Endothelial cell of umbilical vein (primary cell): ENCODE measurements around the gene DMRT3.

ENCODE experiments used
- CTCF ChIP-seq, 2 donors: IDR thresholded peaks; 1 replicate in 1 of 2; 2 replicates in 1 of 2; pipeline ENCODE4 v1.5.1; 2011; ENCODE audit warnings: low read length in 2 of 2, mild to moderate bottlenecking in 2 of 2, moderate library complexity in 2 of 2, control low read depth in 1 of 2, inconsistent platforms in 1 of 2, low read depth in 1 of 2; ENCODE audit not compliant: insufficient read depth in 1 of 2; ENCODE audit errors: extremely low read depth in 1 of 2
- EZH2 ChIP-seq: IDR thresholded peaks from 2 replicates; pipeline ENCODE4 v1.6.1; 2012; ENCODE audit warnings: borderline replicate concordance, low read depth, mild to moderate bottlenecking, moderate library complexity, low read length, inconsistent platforms; ENCODE audit not compliant: severe bottlenecking
- FOS ChIP-seq: IDR thresholded peaks from 2 replicates; pipeline ENCODE4 v1.6.1; 2011; ENCODE audit warnings: mild to moderate bottlenecking, low read length, moderate library complexity, borderline replicate concordance; ENCODE audit not compliant: insufficient read depth
- GATA2 ChIP-seq: IDR thresholded peaks from 2 replicates; pipeline ENCODE4 v1.7.0; 2011; ENCODE audit warnings: low read depth, mild to moderate bottlenecking, moderate library complexity, mixed read lengths, low read length; ENCODE audit not compliant: insufficient read length, insufficient read depth
- MAX ChIP-seq: IDR thresholded peaks from 2 replicates; pipeline ENCODE4 v1.6.1; 2011; ENCODE audit not compliant: insufficient read depth, insufficient read length
- POLR2A ChIP-seq: IDR thresholded peaks from 2 replicates; pipeline ENCODE4 v1.6.1; 2012; ENCODE audit warnings: low read depth, mild to moderate bottlenecking, control low read depth, low read length
- POLR2AphosphoS5 ChIP-seq: IDR thresholded peaks from 2 replicates; pipeline ENCODE4 v1.6.1; 2012; ENCODE audit warnings: low read depth, mild to moderate bottlenecking, control low read depth, low read length, moderate library complexity; ENCODE audit not compliant: insufficient read depth

- TF ChIP-seq CTCF (IDR thresholded peaks at IDR 0.05; ENCODE audit: extremely low read depth in 1 of 2, insufficient read depth in 1 of 2, low read depth in 1 of 2, low read length in 2 of 2) (no peak), EZH2 (no peak), POLR2A (no peak), FOS (no peak), GATA2 (no peak), MAX (no peak), POLR2AphosphoS5 (no peak)
Observed at GRCh38 chr9:1039589-1039988, 63.1 kb downstream of the DMRT3 start.
